ENCODE results near the gene ZBTB47.

ZBTB47 gene

DNA sequence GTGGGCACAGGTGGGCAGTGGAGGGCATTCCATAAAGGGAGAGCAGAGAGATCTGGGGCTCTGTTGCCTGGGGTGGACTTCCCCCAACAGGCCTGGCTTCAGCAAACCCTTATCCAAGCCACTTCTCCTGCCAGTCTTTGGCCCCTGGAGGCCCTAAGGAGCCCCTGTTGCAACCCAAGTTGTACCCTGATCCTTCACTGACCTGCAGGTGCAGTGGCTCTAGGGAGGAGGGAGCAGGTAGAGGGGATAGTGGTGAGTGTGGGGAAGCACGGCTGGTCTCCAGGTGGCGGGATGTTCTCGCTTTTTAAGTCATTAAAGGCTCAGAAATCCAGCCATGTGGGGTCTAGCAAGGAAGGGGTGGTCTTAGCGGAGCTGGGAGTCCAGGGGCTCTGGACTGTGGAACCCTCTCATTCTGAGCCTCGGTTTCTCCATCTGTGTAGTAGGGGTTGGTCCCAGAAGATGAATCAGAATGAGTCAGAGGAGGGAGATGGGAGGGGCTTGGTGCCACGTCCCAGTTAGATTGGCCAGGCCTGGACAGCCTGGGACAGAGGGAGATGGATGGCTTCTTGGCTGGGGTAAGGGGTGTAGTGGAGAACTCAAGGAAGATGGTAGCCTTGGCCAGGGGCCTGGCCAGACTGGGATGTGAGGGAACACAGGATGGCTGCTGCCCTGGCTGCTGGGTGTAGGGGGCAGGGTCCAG, 2.6 kb downstream of the ZBTB47 start:
- no peak for ATAC-seq (ENCODE audit: insufficient read depth, low read depth)
- Histone ChIP-seq H2AFZ (ENCODE audit: low read depth, low read length) (no peak overlapping the region), H3K4me1 (ENCODE audit: insufficient read depth, low read length) (no peaks in the 10 kb centered on the region), H3K4me2 (ENCODE audit: insufficient read depth, low read length) (no peak overlapping the region), H3K27ac (ENCODE audit: low read length) (no peak overlapping the region), H3K4me3 (ENCODE audit: low read depth in 1 of 2, low read length in 2 of 2) (no peak overlapping the region), H3K36me3 (ENCODE audit: insufficient read depth, low read length) (no peaks in the 10 kb centered on the region), H3K27me3 (ENCODE audit: insufficient read depth, low read length, poor library complexity) (no peaks in the 10 kb centered on the region), H3K9ac (ENCODE audit: low read depth, low read length) (no peak overlapping the region), H3K9me3 (ENCODE audit: insufficient read depth, low read length, severe bottlenecking) (no peaks in the 10 kb centered on the region), H4K20me1 (ENCODE audit: insufficient read depth, low read length) (peaks cover 8% of the 10 kb centered on the region; the same call in 1 of the 2 replicates), H3K79me2 (ENCODE audit: insufficient read depth, low read length) (no peaks in the 10 kb centered on the region)
- TF ChIP-seq, protein P1, sequence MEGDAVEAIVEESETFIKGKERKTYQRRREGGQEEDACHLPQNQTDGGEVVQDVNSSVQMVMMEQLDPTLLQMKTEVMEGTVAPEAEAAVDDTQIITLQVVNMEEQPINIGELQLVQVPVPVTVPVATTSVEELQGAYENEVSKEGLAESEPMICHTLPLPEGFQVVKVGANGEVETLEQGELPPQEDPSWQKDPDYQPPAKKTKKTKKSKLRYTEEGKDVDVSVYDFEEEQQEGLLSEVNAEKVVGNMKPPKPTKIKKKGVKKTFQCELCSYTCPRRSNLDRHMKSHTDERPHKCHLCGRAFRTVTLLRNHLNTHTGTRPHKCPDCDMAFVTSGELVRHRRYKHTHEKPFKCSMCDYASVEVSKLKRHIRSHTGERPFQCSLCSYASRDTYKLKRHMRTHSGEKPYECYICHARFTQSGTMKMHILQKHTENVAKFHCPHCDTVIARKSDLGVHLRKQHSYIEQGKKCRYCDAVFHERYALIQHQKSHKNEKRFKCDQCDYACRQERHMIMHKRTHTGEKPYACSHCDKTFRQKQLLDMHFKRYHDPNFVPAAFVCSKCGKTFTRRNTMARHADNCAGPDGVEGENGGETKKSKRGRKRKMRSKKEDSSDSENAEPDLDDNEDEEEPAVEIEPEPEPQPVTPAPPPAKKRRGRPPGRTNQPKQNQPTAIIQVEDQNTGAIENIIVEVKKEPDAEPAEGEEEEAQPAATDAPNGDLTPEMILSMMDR (IDR thresholded peaks at IDR 0.05; ENCODE audit: borderline replicate concordance, extremely low read depth, low read length, poor library complexity, severe bottlenecking) = no peak
- no peak for DNase-seq

DNA sequence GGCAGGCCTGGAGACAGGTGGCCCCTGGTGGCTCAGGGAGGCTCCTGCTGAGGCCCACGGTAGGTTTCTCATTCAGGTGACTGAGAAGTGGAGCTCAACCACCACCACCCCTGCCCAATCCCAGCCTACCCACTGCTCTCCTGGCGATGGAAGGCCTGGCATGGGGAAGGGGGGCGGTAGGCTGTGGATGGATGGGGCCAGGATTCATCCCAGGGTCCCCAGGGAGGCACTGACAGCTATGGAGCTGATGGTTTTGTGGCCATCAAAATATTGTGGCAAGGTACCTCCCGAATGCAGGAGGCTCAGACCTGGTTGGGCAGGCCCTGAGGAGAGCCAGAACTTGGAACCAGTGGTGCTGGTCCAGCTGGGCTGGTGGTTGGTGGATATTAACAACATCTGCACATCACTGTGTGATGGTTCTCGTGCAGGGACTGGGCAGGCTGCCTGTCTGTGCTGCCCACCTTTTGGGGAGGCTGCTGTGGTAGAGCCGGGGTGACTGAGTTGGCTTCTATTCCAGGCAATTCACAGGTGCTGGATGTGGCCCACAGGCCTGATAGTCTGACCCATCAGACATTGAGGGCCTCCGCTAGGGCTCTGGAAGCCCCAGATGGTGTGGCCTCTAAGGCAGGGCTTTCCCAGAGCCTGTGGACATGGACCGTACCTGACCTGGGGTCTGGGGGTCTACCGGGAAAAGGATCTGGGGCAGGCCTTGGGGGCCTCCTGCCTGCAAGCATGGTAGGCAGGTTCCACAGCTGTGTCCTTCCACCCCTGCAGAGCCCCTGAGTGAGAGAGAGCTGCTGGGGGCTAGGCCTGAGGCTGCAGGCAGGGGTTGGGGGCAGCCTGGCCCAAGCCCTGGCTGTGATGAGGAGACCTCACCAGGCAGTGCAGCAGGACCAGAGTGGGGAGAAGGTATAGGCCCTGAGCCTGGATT, 3.4 kb downstream of the ZBTB47 start:
- Histone ChIP-seq H3K9me3 (ENCODE audit: insufficient read depth, low read length, severe bottlenecking) (no peaks in the 10 kb centered on the region), H4K20me1 (ENCODE audit: insufficient read depth, low read length) (peaks cover 6% of the 10 kb centered on the region; the same call in 1 of the 2 replicates), H2AFZ (ENCODE audit: low read depth, low read length) (no peak overlapping the region), H3K36me3 (ENCODE audit: insufficient read depth, low read length) (no peaks in the 10 kb centered on the region), H3K79me2 (ENCODE audit: insufficient read depth, low read length) (no peaks in the 10 kb centered on the region), H3K4me3 (ENCODE audit: low read depth in 1 of 2, low read length in 2 of 2) (no peak overlapping the region), H3K27ac (ENCODE audit: low read length) (no peak overlapping the region), H3K4me2 (ENCODE audit: insufficient read depth, low read length) (no peak overlapping the region), H3K27me3 (ENCODE audit: insufficient read depth, low read length, poor library complexity) (no peaks in the 10 kb centered on the region), H3K4me1 (ENCODE audit: insufficient read depth, low read length) (no peaks in the 10 kb centered on the region), H3K9ac (ENCODE audit: low read depth, low read length) (no peak overlapping the region)
- TF ChIP-seq, protein P1 (IDR thresholded peaks at IDR 0.05; ENCODE audit: borderline replicate concordance, extremely low read depth, low read length, poor library complexity, severe bottlenecking) = no peak
- no peak for TF ChIP-seq EZH2 (IDR thresholded peaks at IDR 0.05; ENCODE audit: borderline replicate concordance, low read depth, low read length, severe bottlenecking)
- ATAC-seq (ENCODE audit: insufficient read depth, low read depth) (no peak), DNase-seq (no peak)

DNA sequence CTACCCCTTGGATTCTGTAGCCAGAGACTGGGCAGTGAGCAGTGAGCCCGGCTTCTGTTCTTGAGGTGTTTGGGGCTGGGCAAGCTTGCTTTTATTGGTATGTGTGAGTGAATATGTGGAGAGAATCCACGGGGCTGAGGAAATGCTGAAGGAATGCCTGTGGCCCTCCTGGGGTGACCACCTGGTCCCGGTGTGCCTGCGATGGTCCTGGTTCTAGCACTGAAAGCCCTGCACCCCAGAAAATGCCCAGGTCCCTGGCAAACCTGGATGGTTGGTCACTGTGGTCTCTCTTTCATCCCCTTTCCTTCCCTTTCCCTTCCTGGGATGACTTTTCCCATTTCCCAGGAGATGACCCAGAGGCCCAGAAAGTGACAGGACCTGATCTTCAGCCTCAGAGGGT, 4.2 kb downstream of the ZBTB47 start:
- H4K20me1 ChIP-seq (ENCODE audit: insufficient read depth, low read length) = no peaks in the 10 kb centered on the region; the same call in 1 of the 2 replicates
- H3K9me3 ChIP-seq (ENCODE audit: insufficient read depth, low read length, severe bottlenecking) = no peaks in the 10 kb centered on the region
- ATAC-seq (ENCODE audit: insufficient read depth, low read depth) (no peak), DNase-seq (no peak)
- H3K79me2 ChIP-seq (ENCODE audit: insufficient read depth, low read length) = no peaks in the 10 kb centered on the region
- H3K4me3 ChIP-seq (ENCODE audit: low read depth in 1 of 2, low read length in 2 of 2) = no peak overlapping the region
- no peak overlapping the region for H3K4me2 ChIP-seq (ENCODE audit: insufficient read depth, low read length)
- no peak overlapping the region for H3K9ac ChIP-seq (ENCODE audit: low read depth, low read length)
- H2AFZ ChIP-seq (ENCODE audit: low read depth, low read length) = no peak overlapping the region
- no peak overlapping the region for H3K27ac ChIP-seq (ENCODE audit: low read length)
- TF ChIP-seq EZH2 (IDR thresholded peaks at IDR 0.05; ENCODE audit: borderline replicate concordance, low read depth, low read length, severe bottlenecking) = no peak
- TF ChIP-seq, protein P1 (IDR thresholded peaks at IDR 0.05; ENCODE audit: borderline replicate concordance, extremely low read depth, low read length, poor library complexity, severe bottlenecking) = no peak
- H3K4me1 ChIP-seq (ENCODE audit: insufficient read depth, low read length) = no peaks in the 10 kb centered on the region
- no peaks in the 10 kb centered on the region for H3K27me3 ChIP-seq (ENCODE audit: insufficient read depth, low read length, poor library complexity)
- no peaks in the 10 kb centered on the region for H3K36me3 ChIP-seq (ENCODE audit: insufficient read depth, low read length)

Measured in DND-41 (cell line).